Neuronal stem cell (in vitro differentiated cells): ENCODE data around the gene KIF26B.

Experiments
- DNase-seq: peaks from one replicate; pipeline ENCODE4 v3.0.0-alpha.2; 2013; ENCODE audit warnings: low spot score
- H2AFZ ChIP-seq: one replicate; pipeline ENCODE4 v1.6.1; 2013; ENCODE audit warnings: mild to moderate bottlenecking, low read length, inconsistent platforms
- H2AK5ac ChIP-seq: 2 replicates; pipeline ENCODE4 v1.6.1; 2013; ENCODE audit warnings: low read depth, mild to moderate bottlenecking, inconsistent platforms, low read length, moderate library complexity, mixed read lengths
- H2BK120ac ChIP-seq: 2 replicates; pipeline ENCODE4 v1.6.1; 2013; ENCODE audit warnings: low read depth, mild to moderate bottlenecking, inconsistent platforms, low read length, moderate library complexity, mixed read lengths
- H2BK12ac ChIP-seq: one replicate; pipeline ENCODE4 v1.6.1; 2013; ENCODE audit warnings: low read length, inconsistent platforms
- H2BK15ac ChIP-seq: 2 replicates; pipeline ENCODE4 v1.6.1; 2013; ENCODE audit warnings: mild to moderate bottlenecking, low read length, inconsistent platforms, mixed read lengths
- H2BK5ac ChIP-seq: one replicate; pipeline ENCODE4 v1.6.1; 2013; ENCODE audit warnings: inconsistent platforms, mild to moderate bottlenecking, low read length, moderate library complexity
- H3K14ac ChIP-seq: one replicate; pipeline ENCODE4 v1.6.1; 2013; ENCODE audit warnings: low read length, inconsistent platforms
- H3K18ac ChIP-seq: 2 replicates; pipeline ENCODE4 v1.6.1; 2013; ENCODE audit warnings: low read length, inconsistent platforms
- H3K23ac ChIP-seq: 2 replicates; pipeline ENCODE4 v1.6.1; 2013; ENCODE audit warnings: low read depth, mild to moderate bottlenecking, mixed read lengths, low read length, inconsistent platforms; ENCODE audit not compliant: poor library complexity
- H3K27ac ChIP-seq: replicated peaks from 3 replicates; pipeline ENCODE4 v1.5.1; 2013; ENCODE audit warnings: low read length, inconsistent platforms
- H3K27me3 ChIP-seq, 3 experiments: 2 replicates each; pipeline ENCODE4 v1.6.1; 2013; ENCODE audit warnings: low read length in 3 of 3, mild to moderate bottlenecking in 2 of 3, inconsistent platforms in 1 of 3, low read depth in 1 of 3, mixed read lengths in 1 of 3, moderate library complexity in 1 of 3; ENCODE audit not compliant: control insufficient read depth in 3 of 3, insufficient read depth in 3 of 3
- H3K36me3 ChIP-seq, 2 donors: replicated peaks in 1 of 2; 2 replicates each; pipeline ENCODE4 v1.6.1; 2013; ENCODE audit warnings: low read length in 2 of 2; ENCODE audit not compliant: control insufficient read depth in 2 of 2, insufficient read depth in 2 of 2
- H3K4ac ChIP-seq: 2 replicates; pipeline ENCODE4 v1.6.1; 2013; ENCODE audit warnings: inconsistent platforms, mild to moderate bottlenecking, low read length, moderate library complexity
- H3K4me1 ChIP-seq, 2 donors: 1 replicate in 1 of 2; 2 replicates in 1 of 2; pipeline ENCODE4 v1.6.1; 2013; ENCODE audit warnings: low read length in 2 of 2, low read depth in 1 of 2; ENCODE audit not compliant: control insufficient read depth in 2 of 2, insufficient read depth in 1 of 2
- H3K4me2 ChIP-seq: one replicate; pipeline ENCODE4 v1.6.1; 2013; ENCODE audit warnings: mild to moderate bottlenecking, low read length, inconsistent platforms; ENCODE audit not compliant: insufficient read depth, poor library complexity, severe bottlenecking
- H3K4me3 ChIP-seq, 2 donors: 2 replicates each; pipeline ENCODE4 v1.5.1; 2013; ENCODE audit warnings: low read length in 2 of 2, mild to moderate bottlenecking in 2 of 2, inconsistent platforms in 1 of 2, moderate library complexity in 1 of 2
- H3K79me1 ChIP-seq: one replicate; pipeline ENCODE4 v1.6.1; 2013; ENCODE audit warnings: low read depth, mild to moderate bottlenecking, inconsistent platforms, low read length, moderate library complexity
- H3K9ac ChIP-seq: one replicate; pipeline ENCODE4 v1.6.1; 2013; ENCODE audit warnings: mild to moderate bottlenecking, low read depth, low read length, inconsistent platforms; ENCODE audit not compliant: poor library complexity
- H3K9me3 ChIP-seq, 2 donors: replicated peaks in 1 of 2; 2 replicates each; pipeline versions ENCODE3 to v1.6.1; 2013; ENCODE audit warnings: low read length in 2 of 2, mild to moderate bottlenecking in 2 of 2, inconsistent platforms in 1 of 2, low read depth in 1 of 2, mixed read lengths in 1 of 2, moderate library complexity in 1 of 2; ENCODE audit not compliant: control insufficient read depth in 2 of 2, insufficient read depth in 1 of 2
- H4K8ac ChIP-seq: one replicate; pipeline ENCODE4 v1.6.1; 2013; ENCODE audit warnings: low read depth, mild to moderate bottlenecking, inconsistent platforms, low read length, moderate library complexity
- H4K91ac ChIP-seq: one replicate; pipeline ENCODE4 v1.6.1; 2013; ENCODE audit warnings: low read length, low read depth, mild to moderate bottlenecking, inconsistent platforms; ENCODE audit not compliant: poor library complexity
- WGBS, 2 donors: extraction: QIAGEN DNeasy Blood & Tissue Kit; methylation state at CpG; one replicate each; pipeline ENCODE4 v1.1.7; 2013; ENCODE audit warnings: missing lambda C conversion rate in 2 of 2, mixed read lengths in 1 of 2; ENCODE audit not compliant: insufficient read length in 2 of 2, insufficient replicate concordance in 1 of 2; ENCODE audit errors: extremely low coverage in 2 of 2; 5-methylcytosine and 5-hydroxymethylcytosine counted together

Gene KIF26B

DNA sequence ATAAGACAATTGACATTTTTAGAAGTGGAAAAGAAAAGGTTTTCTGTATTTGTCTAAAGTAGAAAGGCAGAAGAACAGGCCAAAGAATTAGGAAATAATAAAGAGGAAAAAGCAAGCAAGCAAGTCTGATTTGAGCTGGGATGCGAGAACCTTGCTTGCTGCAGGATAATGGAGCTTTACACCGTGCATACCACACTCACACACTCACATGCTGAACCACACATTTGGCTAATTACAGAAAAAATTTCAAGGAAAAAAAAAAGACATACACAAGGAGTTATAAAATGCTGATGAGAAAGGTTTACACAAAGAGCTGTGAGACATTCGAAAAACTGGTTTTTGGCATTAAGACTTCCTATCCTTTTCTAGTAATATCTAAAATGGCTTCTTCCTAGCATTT lies 593.9 kb downstream of the KIF26B start:
- H3K4ac ChIP-seq: no peak overlapping the region
- peak overlapping the region; percentile 19 for H3K4me2 ChIP-seq
- H3K14ac ChIP-seq: no peak overlapping the region
- H2AFZ ChIP-seq: no peak overlapping the region
- H3K9me3 ChIP-seq: peaks cover 0 to 2% of the 10 kb centered on the region in 2 donors
- H3K9ac ChIP-seq: no peak overlapping the region
- H2AK5ac ChIP-seq: no peak overlapping the region
- H3K4me1 ChIP-seq: peaks cover 8 to 10% of the 10 kb centered on the region in 2 donors
- no peaks in the 10 kb centered on the region for H3K36me3 ChIP-seq
- no peak overlapping the region for H3K18ac ChIP-seq
- no peak overlapping the region for H2BK5ac ChIP-seq
- no peak overlapping the region for H2BK12ac ChIP-seq
- H2BK120ac ChIP-seq: no peak overlapping the region
- H3K4me3 ChIP-seq: no peak overlapping the region
- no peak overlapping the region for H2BK15ac ChIP-seq
- H3K27ac ChIP-seq: peak overlapping the region; percentile 21
- no peak overlapping the region for H4K8ac ChIP-seq
- H4K91ac ChIP-seq: no peak overlapping the region
- H3K27me3 ChIP-seq: no peaks in the 10 kb centered on the region
- no CpG with 5 or more reads among the region's 3 CpGs for WGBS, 2 donors
- no peak for DNase-seq
- no peaks in the 10 kb centered on the region for H3K79me1 ChIP-seq
- no peak overlapping the region for H3K23ac ChIP-seq

DNA sequence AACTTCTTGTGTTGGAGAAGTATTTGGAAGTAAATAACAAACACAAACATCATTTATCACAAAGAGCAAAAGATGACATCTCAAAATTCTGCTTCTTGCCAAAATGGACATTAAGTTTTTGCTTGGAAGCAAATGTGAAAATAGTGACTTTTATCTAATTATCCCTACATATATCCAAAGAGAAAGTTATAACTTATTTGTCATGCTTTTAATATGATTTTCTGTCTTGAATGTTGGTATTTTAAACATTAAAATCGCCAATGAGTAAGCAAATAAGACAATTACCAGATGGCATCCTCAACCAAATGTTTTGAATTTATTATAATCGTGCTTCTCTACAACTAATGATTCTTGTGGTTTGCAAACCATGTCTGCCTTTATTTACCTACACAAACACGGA lies 594.3 kb downstream of the KIF26B start:
- Histone ChIP-seq H2BK15ac (no peak overlapping the region), H3K4me2 (no peak overlapping the region), H3K4me1 (peaks cover 8 to 10% of the 10 kb centered on the region in 2 donors), H3K23ac (no peak overlapping the region), H2BK5ac (no peak overlapping the region), H3K36me3 (no peaks in the 10 kb centered on the region), H3K27ac (no peak overlapping the region), H3K27me3 (no peaks in the 10 kb centered on the region), H3K14ac (no peak overlapping the region), H2BK120ac (no peak overlapping the region), H3K4ac (no peak overlapping the region), H3K18ac (no peak overlapping the region), H2AFZ (no peak overlapping the region), H3K4me3 (no peak overlapping the region), H4K91ac (no peak overlapping the region), H3K9me3 (peaks cover 0 to 2% of the 10 kb centered on the region in 2 donors), H2AK5ac (no peak overlapping the region), H3K9ac (no peak overlapping the region), H2BK12ac (no peak overlapping the region), H4K8ac (no peak overlapping the region), H3K79me1 (no peaks in the 10 kb centered on the region)
- no CpG with 5 or more reads among the region's 3 CpGs for WGBS, 2 donors
- DNase-seq: no peak

DNA sequence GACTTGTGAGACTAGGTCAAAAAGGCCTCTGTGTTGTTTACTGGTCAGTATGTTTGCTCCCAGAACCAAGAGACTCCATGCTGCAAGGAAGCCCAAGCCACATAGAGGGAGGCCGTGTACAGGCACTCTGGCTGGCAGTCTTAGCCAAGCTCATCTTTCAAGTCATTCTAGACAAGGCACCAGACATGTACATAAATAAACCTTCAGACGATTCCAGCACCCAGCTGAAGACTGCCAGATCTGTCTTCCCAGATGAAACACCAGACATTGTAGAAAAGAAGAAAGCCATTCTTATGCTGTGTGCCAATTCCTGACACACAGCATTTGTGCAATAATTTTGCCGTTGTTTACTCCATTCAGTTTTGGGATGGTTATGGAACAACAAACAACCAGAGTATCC lies 595.5 kb downstream of the KIF26B start:
- Histone ChIP-seq H3K36me3 (no peaks in the 10 kb centered on the region), H2AFZ (no peak overlapping the region), H3K4me2 (no peak overlapping the region), H3K27me3 (no peaks in the 10 kb centered on the region), H3K27ac (no peak overlapping the region), H2BK5ac (peak overlapping the region; percentile 6), H3K9ac (no peak overlapping the region), H3K4ac (no peak overlapping the region), H4K8ac (no peak overlapping the region), H3K4me1 (peaks cover 8 to 10% of the 10 kb centered on the region in 2 donors), H3K9me3 (peaks cover 0 to 2% of the 10 kb centered on the region in 2 donors), H3K23ac (no peak overlapping the region), H3K18ac (no peak overlapping the region), H2AK5ac (no peak overlapping the region), H2BK15ac (no peak overlapping the region), H3K79me1 (no peaks in the 10 kb centered on the region), H3K14ac (no peak overlapping the region), H3K4me3 (no peak overlapping the region), H4K91ac (no peak overlapping the region), H2BK12ac (no peak overlapping the region), H2BK120ac (no peak overlapping the region)
- no CpG with 5 or more reads among the region's 3 CpGs for WGBS, 2 donors
- no peak for DNase-seq

DNA sequence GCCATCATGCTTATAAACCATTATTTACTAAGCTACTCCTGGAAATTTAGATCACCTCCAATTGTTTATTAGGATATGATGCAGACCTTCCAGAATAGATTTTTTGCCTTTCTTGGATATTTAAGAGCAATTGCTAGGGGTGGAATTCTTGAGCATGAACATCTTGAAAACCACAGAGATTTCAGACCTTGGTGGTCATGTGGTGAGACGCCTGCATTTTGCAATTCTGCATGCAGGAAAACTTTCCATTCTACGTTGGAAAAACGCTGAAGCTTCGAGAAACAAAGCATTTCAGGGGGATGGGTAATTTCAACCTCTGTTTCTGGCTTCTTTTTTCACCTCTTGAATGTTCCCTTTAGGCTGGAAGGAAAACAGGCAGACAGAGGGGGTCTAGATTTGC lies 596.3 kb downstream of the KIF26B start:
- Histone ChIP-seq H2BK12ac (no peak overlapping the region), H3K14ac (no peak overlapping the region), H3K4me2 (no peak overlapping the region), H2BK120ac (no peak overlapping the region), H4K91ac (no peak overlapping the region), H2AK5ac (no peak overlapping the region), H2BK15ac (no peak overlapping the region), H3K9me3 (peaks cover 0 to 2% of the 10 kb centered on the region in 2 donors), H3K27ac (no peak overlapping the region), H2AFZ (peak overlapping the region; percentile 70), H4K8ac (no peak overlapping the region), H3K4me1 (peaks cover 8 to 10% of the 10 kb centered on the region in 2 donors), H3K27me3 (no peaks in the 10 kb centered on the region), H3K18ac (no peak overlapping the region), H3K4me3 (no peak overlapping the region), H3K36me3 (no peaks in the 10 kb centered on the region), H3K4ac (no peak overlapping the region), H3K23ac (no peak overlapping the region), H3K79me1 (no peaks in the 10 kb centered on the region), H3K9ac (no peak overlapping the region), H2BK5ac (no peak overlapping the region)
- WGBS, 2 donors: no CpG with 5 or more reads among the region's 4 CpGs
- DNase-seq: no peak
